Mammary epithelial cell (primary cell): ENCODE data around the gene BRAP.

Source experiments
- EZH2 ChIP-seq: IDR thresholded peaks from 2 replicates; pipeline ENCODE4 v1.6.1; 2012; ENCODE audit warnings: low read length, inconsistent platforms, borderline replicate concordance
- TF ChIP-seq, protein P1 (sequence below), 2 donors: IDR thresholded peaks in 1 of 2; conservative IDR thresholded peaks in 1 of 2; 2 replicates each; pipeline ENCODE4 v1.5.1; 2011 to 2012; ENCODE audit warnings: inconsistent platforms in 2 of 2, low read length in 2 of 2, mild to moderate bottlenecking in 2 of 2, control low read depth in 1 of 2, low read depth in 1 of 2; ENCODE audit not compliant: insufficient read depth in 1 of 2; ENCODE audit errors: extremely low read depth in 1 of 2

DNA sequence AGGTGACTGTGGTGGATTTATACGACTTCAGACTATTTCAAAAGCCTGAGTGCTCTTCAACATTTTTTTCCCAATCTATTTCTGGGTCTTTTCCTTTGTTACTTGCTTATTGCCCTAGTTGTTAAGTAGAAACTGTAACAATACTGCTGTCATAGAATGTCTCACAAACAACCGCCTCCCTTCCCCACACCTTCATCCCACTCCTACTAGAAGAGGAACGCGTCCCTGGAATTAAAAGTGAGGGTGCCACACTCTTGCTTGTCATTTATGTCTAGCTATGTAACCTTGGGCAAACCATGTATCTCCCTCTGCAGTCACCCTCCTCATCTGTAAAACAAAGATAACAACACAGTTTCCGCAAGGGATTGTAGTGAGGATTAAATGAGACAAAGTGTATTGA lies 8.6 kb downstream of the BRAP start:
- TF ChIP-seq, protein P1, sequence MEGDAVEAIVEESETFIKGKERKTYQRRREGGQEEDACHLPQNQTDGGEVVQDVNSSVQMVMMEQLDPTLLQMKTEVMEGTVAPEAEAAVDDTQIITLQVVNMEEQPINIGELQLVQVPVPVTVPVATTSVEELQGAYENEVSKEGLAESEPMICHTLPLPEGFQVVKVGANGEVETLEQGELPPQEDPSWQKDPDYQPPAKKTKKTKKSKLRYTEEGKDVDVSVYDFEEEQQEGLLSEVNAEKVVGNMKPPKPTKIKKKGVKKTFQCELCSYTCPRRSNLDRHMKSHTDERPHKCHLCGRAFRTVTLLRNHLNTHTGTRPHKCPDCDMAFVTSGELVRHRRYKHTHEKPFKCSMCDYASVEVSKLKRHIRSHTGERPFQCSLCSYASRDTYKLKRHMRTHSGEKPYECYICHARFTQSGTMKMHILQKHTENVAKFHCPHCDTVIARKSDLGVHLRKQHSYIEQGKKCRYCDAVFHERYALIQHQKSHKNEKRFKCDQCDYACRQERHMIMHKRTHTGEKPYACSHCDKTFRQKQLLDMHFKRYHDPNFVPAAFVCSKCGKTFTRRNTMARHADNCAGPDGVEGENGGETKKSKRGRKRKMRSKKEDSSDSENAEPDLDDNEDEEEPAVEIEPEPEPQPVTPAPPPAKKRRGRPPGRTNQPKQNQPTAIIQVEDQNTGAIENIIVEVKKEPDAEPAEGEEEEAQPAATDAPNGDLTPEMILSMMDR (conservative IDR thresholded peaks at IDR 0.05 in 1 of 2, IDR thresholded peaks at IDR 0.05 in 1 of 2; ENCODE audit: extremely low read depth in 1 of 2, insufficient read depth in 1 of 2, low read depth in 1 of 2, low read length in 2 of 2): no peak
- TF ChIP-seq EZH2: no peak
